Hepatocyte (in vitro differentiated cells): ENCODE data around the gene LYRM4. TPM values are rescaled to one million over a fixed set of nuclear protein-coding genes. Genes with fewer than 3 reads are reported as not detected.
A peak's percentile ranks its signal among the peaks of the same experiment; 100 is the strongest.

Source experiments
- DNase-seq: peaks from one replicate; pipeline ENCODE4 v3.0.0-alpha.2; 2016; ENCODE audit warnings: low spot score
- H2AFZ ChIP-seq: fragments of 200-600 bp; sonication (generic); 2 replicates; pipeline ENCODE4 v1.6.0; 2016; ENCODE audit warnings: antibody characterized with exemption, mild to moderate bottlenecking
- H3K27ac ChIP-seq: fragments of 200-600 bp; sonication (generic); 2 replicates; pipeline ENCODE4 v1.5.1; 2016; ENCODE audit warnings: mild to moderate bottlenecking
- H3K27me3 ChIP-seq: fragments of 200-600 bp; sonication (generic); 2 replicates; pipeline ENCODE4 v1.6.1; 2016
- H3K36me3 ChIP-seq: fragments of 200-600 bp; sonication (generic); replicated peaks from 2 replicates; pipeline ENCODE4 v1.5.1; 2016; ENCODE audit warnings: low read depth; ENCODE audit not compliant: insufficient read depth
- H3K4me1 ChIP-seq: fragments of 200-600 bp; sonication (generic); 2 replicates; pipeline ENCODE4 v1.5.1; 2016; ENCODE audit warnings: mild to moderate bottlenecking, moderate library complexity; ENCODE audit not compliant: insufficient read depth
- H3K4me2 ChIP-seq: fragments of 200-600 bp; sonication (generic); 2 replicates; pipeline ENCODE4 v1.6.0; 2016
- H3K4me3 ChIP-seq: fragments of 200-600 bp; sonication (generic); 2 replicates; pipeline ENCODE4 v1.5.1; 2016; ENCODE audit warnings: mild to moderate bottlenecking
- H3K79me2 ChIP-seq: fragments of 200-600 bp; sonication (generic); 2 replicates; pipeline ENCODE4 v1.6.0; 2017; ENCODE audit warnings: mild to moderate bottlenecking
- H3K9me2 ChIP-seq: fragments of 200-600 bp; sonication (generic); replicated peaks from 2 replicates; pipeline ENCODE4 v1.6.0; 2017; ENCODE audit warnings: mild to moderate bottlenecking; ENCODE audit not compliant: insufficient read depth
- H3K9me3 ChIP-seq: fragments of 200-600 bp; sonication (generic); 2 replicates; pipeline ENCODE4 v1.5.1; 2016; ENCODE audit warnings: low read depth, mild to moderate bottlenecking
- H4K20me1 ChIP-seq: fragments of 200-600 bp; sonication (generic); 2 replicates; pipeline ENCODE4 v1.6.0; 2016; ENCODE audit warnings: mild to moderate bottlenecking; ENCODE audit not compliant: insufficient read depth, poor library complexity, severe bottlenecking
- CTCF ChIP-seq: fragments of 200-600 bp; sonication (generic); IDR thresholded peaks from 2 replicates; pipeline ENCODE4 v1.5.1; 2016; ENCODE audit warnings: antibody characterized with exemption, mild to moderate bottlenecking; ENCODE audit not compliant: poor library complexity
- EZH2 ChIP-seq: fragments of 200-600 bp; sonication (generic); IDR thresholded peaks from 2 replicates; pipeline ENCODE4 v1.6.1; 2016; ENCODE audit warnings: antibody characterized with exemption, mild to moderate bottlenecking, borderline replicate concordance
- EZH2phosphoT487 ChIP-seq: fragments of 200-600 bp; sonication (generic); IDR thresholded peaks from one replicate; pipeline ENCODE4 v1.6.1; 2018; ENCODE audit warnings: antibody characterized with exemption, mild to moderate bottlenecking, low read depth, moderate library complexity; ENCODE audit not compliant: unreplicated experiment, severe bottlenecking
- WGBS: methylation state at CpG from one replicate; pipeline ENCODE4 v1.1.6; 2016; ENCODE audit warnings: low lambda C conversion rate; ENCODE audit errors: missing lambda C conversion rate; 5-methylcytosine and 5-hydroxymethylcytosine counted together
- polyA plus RNA-seq: library from polyadenylated mRNA; unstranded; fragments of >200 nt; fragmentation: Nextera tagmentation; extraction: Ambion mirVana; gene quantifications from 2 replicates; pipeline ENCODE4 v1.2.1, GENCODE V29; 2016
- total RNA-seq: library from RNA; depleted of rRNA; stranded (reverse); fragments of >200 nt; gene quantifications from 2 replicates; pipeline ENCODE4 v1.2.3, GENCODE V29; 2014

The LYRM4 gene
- total and polyA plus RNA-seq, 2 experiments from 2014 or later: 20.5 to 22.9 TPM

GRCh38 chr6:5208471-5208971, 52.2 kb downstream of the LYRM4 start:
- Histone ChIP-seq H3K79me2 (no peaks in the 10 kb centered on the region), H3K27ac (peak overlapping the region; percentile 12), H3K4me3 (no peak overlapping the region), H4K20me1 (no peaks in the 10 kb centered on the region), H3K4me2 (peak overlapping the region; percentile 9), H3K4me1 (peaks cover 20% of the 10 kb centered on the region), H3K27me3 (no peaks in the 10 kb centered on the region), H3K9me3 (no peaks in the 10 kb centered on the region), H2AFZ (no peak overlapping the region), H3K36me3 (no peaks in the 10 kb centered on the region), H3K9me2 (no peaks in the 10 kb centered on the region)
- DNase-seq: no peak
- TF ChIP-seq EZH2: no peak
- TF ChIP-seq EZH2phosphoT487: no peak
- no peak for TF ChIP-seq CTCF
- 34% methylated on average over 5 of the region's 5 CpGs for WGBS

DNA sequence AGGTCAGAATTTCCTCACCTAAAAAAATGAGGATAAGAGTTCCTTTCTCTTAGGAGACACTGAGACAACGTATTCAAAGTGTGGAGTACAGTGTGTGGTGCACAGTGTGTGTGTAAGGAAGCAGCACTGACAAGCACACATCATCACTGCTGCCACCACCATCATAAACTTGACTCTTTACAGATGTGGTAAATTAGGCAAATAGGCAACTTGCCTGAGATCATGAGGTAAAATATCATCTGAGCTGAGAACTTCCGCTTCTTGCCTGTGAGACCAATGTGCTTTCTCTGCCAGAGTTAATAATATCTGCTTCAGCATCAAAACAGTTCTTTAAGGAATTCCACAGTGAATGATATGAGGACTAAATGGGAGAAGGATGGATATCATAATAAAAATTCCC, 52.7 kb downstream of the LYRM4 start:
- no peaks in the 10 kb centered on the region for H3K36me3 ChIP-seq
- peak overlapping the region; percentile 9 for H3K4me2 ChIP-seq
- DNase-seq: no peak
- H3K4me3 ChIP-seq: no peak overlapping the region
- peak overlapping the region; percentile 12 for H3K27ac ChIP-seq
- no peaks in the 10 kb centered on the region for H3K9me3 ChIP-seq
- H3K4me1 ChIP-seq: peaks cover 20% of the 10 kb centered on the region
- TF ChIP-seq EZH2 (no peak), CTCF (no peak), EZH2phosphoT487 (no peak)
- no peaks in the 10 kb centered on the region for H3K27me3 ChIP-seq
- H2AFZ ChIP-seq: no peak overlapping the region
- H3K9me2 ChIP-seq: no peaks in the 10 kb centered on the region
- no peaks in the 10 kb centered on the region for H3K79me2 ChIP-seq
- no peaks in the 10 kb centered on the region for H4K20me1 ChIP-seq
- WGBS: 59% methylated on average over 2 of the region's 2 CpGs

- Histone ChIP-seq H3K27me3 (no peaks in the 10 kb centered on the region), H3K79me2 (no peaks in the 10 kb centered on the region), H3K9me2 (no peaks in the 10 kb centered on the region), H3K36me3 (no peaks in the 10 kb centered on the region), H2AFZ (no peak overlapping the region), H4K20me1 (no peaks in the 10 kb centered on the region), H3K4me2 (no peak overlapping the region), H3K4me1 (peaks cover 20% of the 10 kb centered on the region), H3K4me3 (no peak overlapping the region), H3K27ac (no peak overlapping the region), H3K9me3 (no peaks in the 10 kb centered on the region)
- TF ChIP-seq EZH2phosphoT487 (no peak), EZH2 (no peak), CTCF (no peak)
- no peak for DNase-seq
- WGBS: 89% methylated on average over 6 of the region's 6 CpGs
These were observed 53.7 kb downstream of the LYRM4 start for GRCh38 chr6:5206920-5207561.
